HG03469 (cell line): ENCODE measurements around the gene DOK7.

ENCODE experiments used
- ATAC-seq: cut with Tn5 transposase; IDR thresholded peaks from one replicate; pipeline ENCODE4 v1.9.1; 2021; ENCODE audit warnings: mild to moderate bottlenecking, moderate library complexity, moderate number of reproducible peaks; ENCODE audit not compliant: unreplicated experiment

DOK7 gene

GRCh38 chr4:3518941-3519340, 55.8 kb downstream of the DOK7 start:
- ATAC-seq: no peak

DNA sequence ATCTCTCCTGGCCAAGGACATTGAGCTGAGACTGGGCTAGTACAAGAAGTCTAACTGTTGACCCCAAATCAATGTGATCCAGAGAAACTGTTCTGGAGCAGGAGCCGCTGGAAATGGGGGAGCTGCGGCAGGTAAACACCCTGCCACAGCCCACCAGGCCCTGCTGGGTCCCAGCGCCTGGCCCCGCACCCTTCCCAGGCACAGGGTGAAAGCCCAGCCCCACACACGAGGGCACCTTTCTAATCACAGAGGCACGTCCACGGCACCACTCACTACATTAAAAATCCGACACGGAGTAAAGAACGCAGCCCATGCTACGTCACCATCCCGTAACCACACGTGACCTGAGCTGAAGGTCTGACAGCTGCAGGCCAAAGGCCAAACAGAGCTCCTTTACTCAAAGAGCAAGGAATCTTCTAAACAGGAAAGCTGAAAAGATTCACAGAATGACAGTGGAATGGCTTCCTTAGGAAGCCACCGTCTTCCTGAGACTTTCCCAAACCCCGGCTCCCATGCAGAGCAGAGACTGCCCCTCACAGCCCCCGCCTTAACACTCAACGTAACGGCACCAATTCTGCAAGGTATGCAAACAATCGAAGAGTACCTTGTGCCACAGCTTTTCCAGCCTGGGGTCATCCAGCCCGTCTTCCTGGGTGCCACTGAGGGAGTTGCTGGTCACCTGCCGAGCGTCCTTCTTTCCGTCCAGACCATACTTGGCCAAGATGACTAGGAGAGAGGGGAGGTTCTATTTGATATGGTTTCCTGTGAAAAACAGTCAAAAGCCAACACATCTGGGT, 56.6 kb downstream of the DOK7 start:
- ATAC-seq: no peak

DNA sequence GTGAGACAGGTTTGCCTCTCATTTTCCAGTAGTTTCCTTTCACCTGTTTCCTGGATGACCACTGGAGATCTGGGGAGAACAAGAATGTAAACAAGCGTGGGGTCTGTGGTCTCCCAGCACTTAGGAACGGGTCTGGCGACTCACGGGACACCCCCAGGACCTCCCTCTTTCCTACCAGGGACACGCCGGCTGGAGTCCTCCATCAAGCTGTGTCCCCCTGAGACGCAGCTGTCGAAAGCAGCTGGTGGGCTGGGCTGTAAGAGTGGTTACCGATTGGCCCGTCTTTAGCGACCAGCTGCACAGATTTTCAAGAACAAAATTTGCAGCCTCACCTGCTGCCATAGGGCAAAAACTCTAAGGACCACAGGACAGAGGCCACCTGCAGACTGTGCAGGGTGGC, 57.2 kb downstream of the DOK7 start:
- ATAC-seq: no peak

DNA sequence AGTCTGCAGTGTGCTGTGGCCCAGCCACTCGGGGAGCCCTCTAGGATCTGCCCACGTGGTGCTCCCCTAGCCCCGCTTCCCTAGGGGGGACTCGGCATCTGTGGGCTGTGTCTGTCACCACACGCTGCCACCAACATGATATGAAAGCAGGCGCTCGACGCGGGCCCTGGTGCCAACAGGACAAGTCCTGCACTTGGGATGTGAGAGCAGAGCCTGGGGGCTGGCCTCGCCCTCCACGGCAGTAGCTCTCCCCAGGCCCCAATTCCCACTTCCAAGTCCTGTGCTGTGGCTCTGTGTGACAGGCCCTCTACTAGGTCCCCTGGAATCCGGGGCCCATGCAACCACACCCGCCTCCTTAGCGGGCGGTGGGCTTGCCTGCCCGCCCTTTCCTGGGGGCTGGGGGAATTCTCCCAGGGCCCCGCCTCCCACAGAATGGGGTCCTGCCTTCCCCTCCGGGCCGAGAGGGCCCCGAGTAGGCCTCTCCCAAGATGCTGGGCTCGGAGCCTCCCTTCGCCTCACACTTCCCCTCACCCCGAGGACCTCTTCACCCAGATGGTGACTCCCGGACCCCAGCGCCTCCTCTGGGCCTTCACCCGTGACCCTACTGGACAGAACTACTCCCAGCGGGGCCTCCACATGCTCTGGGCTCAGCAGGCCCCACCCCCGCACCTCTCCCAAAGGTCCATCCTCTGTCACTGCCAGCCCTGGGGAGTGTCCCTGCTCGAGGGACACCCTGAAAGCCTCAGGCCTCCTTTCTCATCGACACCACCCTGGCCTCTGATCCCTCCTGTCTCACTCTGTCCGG, 57.9 kb downstream of the DOK7 start:
- ATAC-seq: no peak

DNA sequence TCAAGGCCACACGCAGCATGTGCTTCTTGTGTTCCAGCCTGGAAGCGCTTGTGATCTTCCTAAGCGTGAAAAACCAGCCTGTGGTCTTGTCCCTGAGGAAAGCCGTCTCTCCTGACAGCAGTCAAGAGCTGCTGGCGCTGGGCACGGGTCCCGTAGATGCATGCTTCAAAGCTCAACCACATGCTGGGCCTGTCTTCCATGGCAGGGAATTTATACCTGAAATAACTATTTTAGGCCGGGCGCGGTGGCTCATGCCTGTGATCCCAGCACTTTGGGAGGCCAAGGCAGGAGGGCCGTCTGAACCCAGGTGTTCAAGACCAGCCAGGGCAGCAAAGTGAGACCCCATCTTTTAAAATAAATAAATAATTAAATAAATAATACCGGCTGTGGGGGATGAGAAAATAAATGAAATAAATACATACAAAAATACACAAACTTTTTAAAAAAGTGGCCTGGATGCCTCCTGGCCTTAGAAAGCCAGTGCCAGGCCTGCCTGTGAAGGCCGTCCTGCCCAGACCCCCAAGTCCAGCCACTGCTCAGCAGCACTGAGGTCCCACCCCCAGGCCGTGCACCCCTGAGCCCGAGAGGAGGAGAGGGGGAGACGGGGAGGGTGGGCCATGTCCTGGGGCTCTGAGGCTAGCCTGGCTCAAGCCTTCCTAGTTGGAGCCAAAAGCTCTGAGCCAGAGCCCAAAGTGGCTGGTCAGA, 58.7 kb downstream of the DOK7 start:
- ATAC-seq: no peak

- ATAC-seq: no peak
Observed at GRCh38 chr4:3522326-3522640, 59.2 kb downstream of the DOK7 start.

GRCh38 chr4:3522651-3523050, 59.5 kb downstream of the DOK7 start:
- ATAC-seq: no peak

GRCh38 chr4:3523146-3523627, 60.1 kb downstream of the DOK7 start:
- ATAC-seq: no peak

GRCh38 chr4:3523628-3524221, 60.6 kb downstream of the DOK7 start:
- no peak for ATAC-seq

DNA sequence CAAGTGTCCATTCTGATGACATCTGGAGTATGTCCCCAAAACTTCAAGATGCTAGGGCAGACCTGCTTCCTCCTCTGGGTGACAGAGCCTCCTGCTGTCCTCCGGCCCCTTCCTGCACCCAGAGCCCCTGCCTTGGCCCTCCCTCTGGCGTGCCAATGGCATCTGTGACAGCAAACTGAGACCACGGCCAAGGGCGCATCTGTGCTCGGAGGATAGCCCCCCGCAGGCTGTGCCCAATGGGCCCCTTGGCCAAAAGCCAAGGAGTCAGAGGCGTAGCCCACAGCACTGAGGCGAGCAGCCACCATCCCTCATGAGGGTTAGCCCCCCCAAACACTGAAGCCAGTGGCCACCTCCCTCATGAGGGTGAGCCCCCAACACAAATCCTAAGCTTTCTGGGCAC, 61.2 kb downstream of the DOK7 start:
- ATAC-seq: no peak

DNA sequence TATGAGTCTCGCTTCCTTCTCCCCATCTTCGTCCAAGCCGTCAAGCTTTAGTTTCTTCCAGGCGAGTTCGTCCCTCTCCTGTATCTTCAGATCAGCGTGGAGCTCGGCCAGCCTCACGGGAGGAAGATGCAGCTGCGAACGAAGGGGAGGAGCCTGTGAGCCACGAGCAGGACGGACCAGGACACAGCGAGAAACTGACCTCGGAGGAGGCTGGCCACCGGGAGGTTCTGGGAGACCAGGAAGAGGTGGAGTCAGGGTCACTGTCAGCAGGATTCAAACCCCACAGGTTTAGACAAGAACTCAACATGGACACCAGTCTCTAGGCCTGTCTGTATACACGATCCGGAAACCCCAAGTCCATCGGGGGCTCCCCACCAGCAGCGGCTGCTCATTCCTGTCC, 61.8 kb downstream of the DOK7 start:
- ATAC-seq: no peak

DNA sequence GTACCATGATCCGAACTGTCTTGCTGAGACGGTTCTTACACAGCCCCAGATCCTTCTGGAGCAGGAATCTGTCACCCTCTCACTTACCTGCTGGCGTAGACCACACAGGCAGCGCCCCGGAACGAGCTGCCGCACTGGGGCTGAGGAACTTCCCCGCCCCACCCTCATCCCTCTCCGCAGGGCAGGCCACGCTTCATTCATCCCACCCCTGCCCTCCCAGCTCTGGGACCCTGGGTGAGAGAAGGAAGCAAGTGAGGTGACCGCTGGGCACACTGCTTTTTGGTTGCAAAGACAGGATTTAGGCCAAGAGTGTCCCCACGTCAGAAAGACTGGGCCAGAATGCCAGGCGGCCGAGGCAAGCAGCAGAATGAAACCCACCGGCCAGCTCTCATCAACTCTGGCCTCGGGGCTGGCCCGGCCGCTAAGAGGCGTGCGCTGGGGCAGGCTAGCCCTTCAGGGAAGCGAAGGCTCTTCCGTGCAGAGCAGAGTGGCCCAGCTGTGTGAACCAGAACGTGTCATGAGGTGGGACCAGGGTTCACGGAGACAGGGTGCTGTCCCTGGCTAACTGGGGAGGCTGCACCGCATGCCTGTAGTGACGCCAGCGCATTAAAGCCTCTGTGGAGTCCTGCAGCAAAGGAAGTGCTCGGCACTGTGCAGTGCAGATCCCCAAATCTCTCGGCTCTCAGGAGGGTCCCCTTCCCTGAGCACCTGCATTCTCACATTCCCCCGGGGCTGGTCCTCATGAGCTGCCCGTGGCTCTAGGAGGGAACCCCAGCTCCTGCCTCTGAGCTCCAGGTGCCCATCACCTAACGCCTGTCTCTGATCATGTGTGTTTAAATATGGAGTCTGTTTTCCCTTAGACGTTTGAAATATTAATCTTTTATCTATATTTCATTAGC, 62.7 kb downstream of the DOK7 start:
- ATAC-seq: no peak

GRCh38 chr4:3526456-3526855, 63.4 kb downstream of the DOK7 start:
- no peak for ATAC-seq

DNA sequence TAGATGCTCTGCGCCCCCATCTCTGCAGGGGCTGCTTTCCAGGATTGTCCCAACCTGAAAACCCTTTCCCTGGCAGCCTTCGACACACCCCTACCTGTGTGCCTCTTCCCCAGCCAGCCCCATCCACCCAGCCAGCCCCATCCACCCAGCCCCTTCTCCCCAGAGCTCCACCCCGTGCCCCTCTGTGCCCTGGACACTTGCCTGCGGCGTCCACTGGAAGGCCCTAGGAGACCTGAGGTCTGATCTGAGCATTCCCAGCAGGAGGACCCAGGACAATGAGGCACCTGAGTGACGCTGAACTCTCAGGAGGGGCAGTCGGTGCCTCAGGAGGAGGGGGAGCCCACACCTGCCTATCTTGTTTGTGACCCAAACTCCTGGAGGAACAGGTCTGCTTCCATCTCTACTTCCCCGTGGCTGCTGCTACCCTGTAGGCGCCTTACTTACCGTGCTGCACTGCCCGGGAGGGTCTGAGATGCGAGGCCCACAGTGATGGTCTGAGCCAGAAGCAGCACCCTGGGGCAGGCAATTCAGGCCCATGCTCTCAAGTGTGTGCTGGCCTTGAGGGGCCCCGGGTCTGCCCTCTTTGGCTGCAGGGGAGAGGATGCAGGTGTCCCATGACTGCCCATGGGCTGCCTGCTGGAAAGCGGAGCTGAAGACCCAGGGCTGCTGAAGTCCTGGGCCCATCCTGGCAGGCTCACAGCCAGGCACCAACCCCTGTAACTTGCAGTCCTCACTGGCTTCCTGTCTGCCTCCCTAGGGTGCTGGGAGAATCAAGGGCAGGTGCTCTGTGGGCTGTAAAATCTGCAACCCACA, 64.2 kb downstream of the DOK7 start:
- ATAC-seq: no peak

GRCh38 chr4:3527914-3528876, 65.1 kb downstream of the DOK7 start:
- ATAC-seq: no peak

DNA sequence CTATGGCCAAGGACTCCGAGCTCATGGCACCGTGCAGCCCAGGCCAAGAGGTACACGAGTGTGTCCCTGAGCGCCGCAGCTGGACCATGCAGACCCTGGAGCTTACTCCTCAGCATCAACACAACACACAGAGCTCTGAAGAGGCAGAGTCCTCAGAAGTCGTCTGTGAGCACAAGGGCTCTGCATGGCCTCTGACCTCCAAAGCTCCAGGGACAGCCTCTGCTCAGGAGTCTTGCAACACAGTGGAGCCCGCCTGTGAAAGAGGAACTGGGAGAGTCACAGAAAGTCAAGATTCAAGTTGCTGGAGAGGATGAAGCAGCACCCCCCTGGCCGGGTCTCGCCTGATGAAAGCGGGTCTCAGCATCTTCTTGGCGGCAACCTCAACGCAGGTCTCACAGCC, 66.3 kb downstream of the DOK7 start:
- no peak for ATAC-seq

DNA sequence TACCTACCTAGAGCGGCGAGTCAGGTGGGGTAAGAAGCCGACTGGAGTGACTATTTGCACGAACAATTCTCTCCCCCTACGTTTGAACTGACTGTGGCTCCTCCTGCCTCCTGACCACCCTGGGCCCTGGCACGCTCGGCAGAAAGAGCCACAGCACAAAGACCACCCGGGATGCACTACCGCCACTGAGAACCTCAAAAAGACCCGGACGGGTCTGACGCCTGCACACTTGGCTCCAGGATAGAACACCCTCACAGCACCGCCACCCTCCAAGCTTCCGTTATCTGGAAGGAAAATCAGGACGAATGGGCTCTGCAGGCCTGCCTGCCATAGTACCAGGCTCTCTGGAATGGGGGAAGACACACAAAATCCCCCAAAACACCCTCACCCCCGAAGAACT, 66.9 kb downstream of the DOK7 start:
- ATAC-seq: no peak

- ATAC-seq: no peak
Observed at GRCh38 chr4:3530663-3531254, 67.7 kb downstream of the DOK7 start.
